Suprapubic skin (tissue), 4 donors: ENCODE measurements around the gene SOST. TPM values are rescaled to one million over a fixed set of nuclear protein-coding genes. Genes with fewer than 3 reads are reported as not detected.

Source experiments
- DNase-seq, 2 donors: peaks; one replicate each; pipeline ENCODE4 v3.0.0-alpha.2; 2019; ENCODE audit warnings: low spot score in 2 of 2
- H3K27ac ChIP-seq: fragments of 200-600 bp; sonication (generic); one replicate; pipeline ENCODE4 v1.5.1; 2019
- H3K27me3 ChIP-seq: fragments of 200-600 bp; sonication (generic); one replicate; pipeline ENCODE4 v1.5.1; 2019
- H3K36me3 ChIP-seq: fragments of 200-600 bp; sonication (generic); one replicate; pipeline ENCODE4 v1.5.1; 2019
- H3K4me1 ChIP-seq: fragments of 200-600 bp; sonication (generic); one replicate; pipeline ENCODE4 v1.5.1; 2019
- H3K4me3 ChIP-seq: fragments of 200-600 bp; sonication (generic); one replicate; pipeline ENCODE4 v1.5.1; 2019; ENCODE audit warnings: mild to moderate bottlenecking
- H3K9me3 ChIP-seq: fragments of 200-600 bp; sonication (generic); one replicate; pipeline ENCODE4 v1.5.1; 2019
- CTCF ChIP-seq, 2 donors: fragments of 200-600 bp in 1 of 2; fragments of 450-650 bp in 1 of 2; sonication (generic) in 1 of 2; IDR thresholded peaks; one replicate each; pipeline ENCODE4 v1.5.1; 2016 to 2019; ENCODE audit warnings: antibody characterized with exemption in 2 of 2, mild to moderate bottlenecking in 1 of 2, moderate library complexity in 1 of 2
- EP300 ChIP-seq: sonication (generic); formaldehyde crosslinking; IDR thresholded peaks from one replicate; pipeline ENCODE4 v1.6.1; 2017; ENCODE audit warnings: antibody characterized with exemption
- POLR2A ChIP-seq, 2 donors: fragments of 450-650 bp; IDR thresholded peaks; one replicate each; pipeline ENCODE4 v1.6.1; 2017; ENCODE audit warnings: antibody characterized with exemption in 2 of 2, mild to moderate bottlenecking in 2 of 2, moderate library complexity in 2 of 2
- POLR2AphosphoS5 ChIP-seq, 3 donors: sonication (generic); formaldehyde crosslinking; IDR thresholded peaks; one replicate each; pipeline ENCODE4 v1.6.1; 2017; ENCODE audit warnings: antibody characterized with exemption in 3 of 3
- WGBS: methylation state at CpG from one replicate; pipeline ENCODE4 v1.1.5; 2018; 5-methylcytosine and 5-hydroxymethylcytosine counted together
- total RNA-seq, 4 donors: library from RNA; depleted of rRNA; stranded (reverse); fragments of >200 nt; gene quantifications; one replicate each; pipeline ENCODE4 v1.1.0, GENCODE V29; 2016

Gene SOST
- total RNA-seq, 4 donors from 2014 or later = not detected

- Histone ChIP-seq H3K9me3 (no peaks in the 10 kb centered on the region), H3K4me3 (no peak overlapping the region), H3K27me3 (no peaks in the 10 kb centered on the region), H3K27ac (no peak overlapping the region), H3K4me1 (peaks cover 13% of the 10 kb centered on the region), H3K36me3 (no peaks in the 10 kb centered on the region)
- DNase-seq = no peak
- TF ChIP-seq EP300 = no peak
- TF ChIP-seq CTCF (IDR thresholded peaks at IDR 0.05) = no peak
- TF ChIP-seq POLR2AphosphoS5 (IDR thresholded peaks at IDR 0.05) = no peak
- WGBS = 87% methylated on average over 15 of the region's 15 CpGs
These were observed 24.5 kb upstream of the SOST start for GRCh38 chr17:43782913-43783680.

GRCh38 chr17:43780135-43780534 lies 21.5 kb upstream of the SOST start, which contains the start of gene CFAP97D1:
TSS of gene CFAP97D1 (plus strand) at chr17:43780435. CDS start at chr17:43780463, 28 bp downstream.
- H3K9me3 ChIP-seq = no peaks in the 10 kb centered on the region
- no peak for DNase-seq
- no peak for TF ChIP-seq POLR2AphosphoS5 (IDR thresholded peaks at IDR 0.05)
- TF ChIP-seq CTCF (IDR thresholded peaks at IDR 0.05) = no peak
- no peak for TF ChIP-seq POLR2A (IDR thresholded peaks at IDR 0.05)
- TF ChIP-seq EP300 = no peak
- WGBS = 72% methylated on average over 7 of the region's 7 CpGs
- H3K27me3 ChIP-seq = no peaks in the 10 kb centered on the region
- peak within 1 kb of the TSS; percentile 100 for H3K27ac ChIP-seq
- H3K4me3 ChIP-seq = peak within 1 kb of the TSS; percentile 99
- H3K36me3 ChIP-seq = peaks cover 6% of the 10 kb centered on the region
- H3K4me1 ChIP-seq = peaks cover 30% of the 10 kb centered on the region

- 12% methylated on average over 15 of the region's 26 CpGs for WGBS
- TF ChIP-seq POLR2AphosphoS5 (IDR thresholded peaks at IDR 0.05) = no peak
- TF ChIP-seq CTCF (IDR thresholded peaks at IDR 0.05) = peak in 1 of 2 donors; percentile 19
- Histone ChIP-seq H3K27ac (peak overlapping the region; percentile 100), H3K4me3 (peak overlapping the region; percentile 99), H3K36me3 (peaks cover 13% of the 10 kb centered on the region), H3K9me3 (no peaks in the 10 kb centered on the region), H3K4me1 (peaks cover 30% of the 10 kb centered on the region), H3K27me3 (no peaks in the 10 kb centered on the region)
- peak in 1 of 2 donors; percentile 84 for DNase-seq
These were observed 20.8 kb upstream of the SOST start for GRCh38 chr17:43779145-43780125.

- Histone ChIP-seq H3K9me3 (no peaks in the 10 kb centered on the region), H3K36me3 (peaks cover 22% of the 10 kb centered on the region), H3K4me1 (peaks cover 30% of the 10 kb centered on the region), H3K27me3 (no peaks in the 10 kb centered on the region), H3K27ac (peak within 1 kb of the TSS; percentile 100), H3K4me3 (peak within 1 kb of the TSS; percentile 99)
- DNase-seq = peak; percentile 98
- TF ChIP-seq POLR2AphosphoS5 (IDR thresholded peaks at IDR 0.05) = peak; percentile 61 to 75 (median 70)
- no peak for TF ChIP-seq CTCF (IDR thresholded peaks at IDR 0.05)
- TF ChIP-seq POLR2A (IDR thresholded peaks at IDR 0.05) = peak; percentile 74 to 89
- no peak for TF ChIP-seq EP300
- whole genome bisulfite sequencing = no CpG with 5 or more reads among the region's 100 CpGs
These were observed 19.9 kb upstream of the SOST start, which contains the start of gene DUSP3 for GRCh38 chr17:43778337-43779144. TSS of gene DUSP3 (minus strand) at chr17:43778977. CDS start at chr17:43778924, 53 bp downstream.
